ENCODE data around the gene TRPM7. TPM values are rescaled to one million over a fixed set of nuclear protein-coding genes. Genes with fewer than 3 reads are reported as not detected.

TRPM7 gene
- total and polyA plus RNA-seq, 2 of the 8 experiments (the other 6 are each of a cell fraction or from before 2014, with no cell fraction given): 7.5 to 33.2 TPM

DNA sequence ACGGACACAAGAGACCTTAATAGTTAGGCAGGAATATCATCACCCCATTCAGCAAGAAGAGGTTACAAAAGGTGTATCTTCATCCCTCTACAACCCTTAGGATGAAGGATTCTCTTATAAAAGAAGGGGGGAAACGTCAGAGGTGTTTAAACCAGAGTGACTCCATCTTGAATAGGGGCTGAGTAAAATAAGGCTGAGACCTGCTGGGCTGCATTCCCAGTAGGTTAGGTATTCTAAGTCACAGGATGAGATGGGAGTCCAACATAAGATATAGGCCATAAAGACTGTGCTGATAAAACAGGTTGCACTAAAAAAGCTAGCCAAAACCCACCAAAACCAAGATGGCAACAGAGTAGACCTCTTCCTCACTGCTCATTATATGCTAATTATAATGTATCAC, 16.5 kb downstream of the TRPM7 start:
- H4K20me1 ChIP-seq (replicated peaks in 1 of 2; ENCODE audit: control insufficient read depth in 1 of 2, insufficient read depth in 2 of 2, low read length in 2 of 2): peaks cover 3 to 4% of the 10 kb centered on the region in 2 experiments
- no peak for TF ChIP-seq ASH2L (IDR thresholded peaks at IDR 0.05; ENCODE audit: low read length)
- TF ChIP-seq CHD1 (IDR thresholded peaks at IDR 0.05; ENCODE audit: low read depth, low read length): no peak
- TF ChIP-seq RFX5 (IDR thresholded peaks at IDR 0.05; ENCODE audit: borderline replicate concordance, low read depth, low read length): no peak
- TF ChIP-seq RBBP5 (IDR thresholded peaks at IDR 0.05; ENCODE audit: borderline replicate concordance, low read depth, low read length): no peak
- TF ChIP-seq SP1 (IDR thresholded peaks at IDR 0.05; ENCODE audit: low read depth, low read length): no peak
- no peak for TF ChIP-seq SP2 (IDR thresholded peaks at IDR 0.05; ENCODE audit: low read length)
- no peak for TF ChIP-seq TAF7 (optimal IDR thresholded peaks at IDR 0.05; ENCODE audit: borderline replicate concordance, low read depth, low read length)
- TF ChIP-seq EP300 (IDR thresholded peaks at IDR 0.05; ENCODE audit: borderline replicate concordance in 1 of 2, low read depth in 2 of 2, low read length in 2 of 2): no peak
- no peak for TF ChIP-seq SAP30 (IDR thresholded peaks at IDR 0.05; ENCODE audit: insufficient read depth, insufficient replicate concordance, low read length)
- TF ChIP-seq HDAC2 (IDR thresholded peaks at IDR 0.05; ENCODE audit: borderline replicate concordance in 1 of 2, low read depth in 2 of 2, low read length in 2 of 2): no peak
- TF ChIP-seq EZH2 (IDR thresholded peaks at IDR 0.05; ENCODE audit: low read depth, low read length, severe bottlenecking): no peak
- no peak for TF ChIP-seq HDAC6 (IDR thresholded peaks at IDR 0.05; ENCODE audit: low read depth, low read length)

More for the DNA sequence above, 16.5 kb downstream of the TRPM7 start:
- Histone ChIP-seq H2BK12ac (ENCODE audit: low read depth, low read length) (no peak overlapping the region), H3K27ac (ENCODE audit: low read depth, low read length) (no peak overlapping the region), H3K27me3 (replicated peaks in 1 of 4; ENCODE audit: control insufficient read depth in 3 of 4, extremely low read depth in 1 of 4, insufficient read depth in 3 of 4, low read length in 3 of 4) (no peaks in the 10 kb centered on the region), H2AFZ (ENCODE audit: low read length) (no peak overlapping the region), H3K9ac (replicated peaks in 1 of 4; ENCODE audit: extremely low read depth in 1 of 4, low read depth in 3 of 4, low read length in 3 of 4) (no peak overlapping the region), H4K5ac (ENCODE audit: insufficient read length, low read depth, low read length) (no peak overlapping the region), H2BK15ac (ENCODE audit: low read length) (no peak overlapping the region), H3K79me1 (ENCODE audit: low read depth, low read length) (0 out of 2 replicates have a peak, but pooled peaks cover 2% of the 10 kb centered on the region), H3K79me2 (ENCODE audit: control insufficient read depth in 1 of 2, insufficient read depth in 2 of 2, low read length in 2 of 2) (peaks cover 0 to 49% of the 10 kb centered on the region in 2 experiments; a peak in 3 of 4 replicates), H3K4me2 (ENCODE audit: insufficient read depth in 1 of 2, low read depth in 2 of 2, low read length in 2 of 2) (no peak overlapping the region), H3K36me3 (ENCODE audit: control insufficient read depth in 2 of 4, insufficient read depth in 4 of 4, low read length in 3 of 4) (no peaks in the 10 kb centered on the region; a peak in 3 of 8 replicates), H3K56ac (replicated peaks; ENCODE audit: insufficient read length, low read depth, low read length) (no peak overlapping the region), H3K4me1 (replicated peaks in 1 of 4; ENCODE audit: control insufficient read depth in 3 of 4, insufficient read depth in 4 of 4, low read length in 3 of 4) (no peaks in the 10 kb centered on the region), H3K9me3 (ENCODE audit: insufficient read depth in 2 of 2, low read depth in 1 of 2, low read length in 1 of 2) (no peaks in the 10 kb centered on the region), H4K8ac (ENCODE audit: extremely low read depth, insufficient read depth, low read length) (no peak overlapping the region), H3K4ac (replicated peaks; ENCODE audit: insufficient read length, low read depth, low read length) (no peak overlapping the region), H3K23ac (ENCODE audit: insufficient read length) (no peak overlapping the region), H3K23me2 (ENCODE audit: low read depth, low read length) (no peaks in the 10 kb centered on the region), H2BK120ac (replicated peaks; ENCODE audit: low read depth, low read length) (no peak overlapping the region), H3K18ac (ENCODE audit: extremely low read depth, low read length) (no peak overlapping the region), H3K4me3 (ENCODE audit: extremely low read depth in 1 of 4, insufficient read depth in 2 of 4, low read depth in 3 of 4, low read length in 4 of 4) (no peak overlapping the region), H2AK5ac (ENCODE audit: low read depth, low read length) (no peak overlapping the region), H2BK5ac (ENCODE audit: low read depth, low read length) (no peak overlapping the region), H2BK20ac (ENCODE audit: low read length) (no peak overlapping the region), H4K91ac (replicated peaks; ENCODE audit: insufficient read length, low read length) (no peak overlapping the region), H3K14ac (ENCODE audit: insufficient read length) (no peak overlapping the region)
- POLR2A ChIA-PET (ENCODE audit: partially characterized antibody): no interaction called here
- DNase-seq (ENCODE audit: low read depth in 1 of 2, low spot score in 2 of 2): no peak
- no peak for FAIRE-seq
- CTCF ChIA-PET (ENCODE audit: partially characterized antibody): no interaction called here
- 66% methylated on average over 2 of the region's 2 CpGs; no CpG with 5 or more reads in 1 of the 2 experiments for WGBS, 2 experiments (ENCODE audit: extremely low coverage in 1 of 2, insufficient coverage in 1 of 2, insufficient read length in 1 of 2, insufficient replicate concordance in 2 of 2, low coverage in 1 of 2, low lambda C conversion rate in 2 of 2, missing lambda C conversion rate in 1 of 2)

All from H1 (cell line).